CD4-positive, alpha-beta memory T cell (primary cell): ENCODE data around the gene REC114. TPM values are rescaled to one million over a fixed set of nuclear protein-coding genes. Genes with fewer than 3 reads are reported as not detected.
"Not testable (repeated sequence)": the region's sequence is repeated elsewhere in the genome, so short reads cannot be mapped to it uniquely, and the experiment has no call there.

Experiments used
- CTCF ChIA-PET: fragments of 350-600 bp; sonication (Branson Sonifier 250); formaldehyde crosslinking; loops from one replicate; lab custom pipeline; 2021; ENCODE audit warnings: inconsistent platforms; ENCODE audit not compliant: partially characterized antibody; lab: Charles Lee
- POLR2A ChIA-PET: fragments of 350-600 bp; sonication (Branson Sonifier 250); formaldehyde crosslinking; loops from one replicate; lab custom pipeline; 2021; ENCODE audit not compliant: partially characterized antibody; lab: Charles Lee
- DNase-seq, 5 donors: peaks; one replicate each; pipeline versions ENCODE4 v3.0.0 to v3.0.0-alpha.2; 2020 to 2022; ENCODE audit warnings: mixed read lengths in 1 of 5
- H3K27ac ChIP-seq: one replicate; pipeline ENCODE4 v1.7.0; 2013; ENCODE audit warnings: low read depth, low read length
- H3K27me3 ChIP-seq: 2 replicates; pipeline ENCODE4 v1.7.0; 2013; ENCODE audit warnings: mild to moderate bottlenecking, low read length, moderate library complexity; ENCODE audit not compliant: insufficient read depth
- H3K36me3 ChIP-seq: 2 replicates; pipeline ENCODE4 v1.7.0; 2013; ENCODE audit warnings: mild to moderate bottlenecking, low read length, moderate library complexity; ENCODE audit not compliant: insufficient read depth
- H3K4me1 ChIP-seq: 2 replicates; pipeline ENCODE4 v1.7.0; 2013; ENCODE audit warnings: mild to moderate bottlenecking, low read length, moderate library complexity; ENCODE audit not compliant: insufficient read depth
- H3K4me3 ChIP-seq, 2 donors: one replicate each; pipeline ENCODE4 v1.7.0; 2013; ENCODE audit warnings: low read length in 2 of 2, mild to moderate bottlenecking in 1 of 2
- H3K9me3 ChIP-seq, 2 donors: one replicate each; pipeline ENCODE4 v1.7.0; 2013; ENCODE audit warnings: low read length in 2 of 2, control low read depth in 1 of 2; ENCODE audit not compliant: control insufficient read depth in 1 of 2
- H3K27ac Mint-ChIP-seq, 7 donors: one replicate each; pipeline ENCODE4 v1.8.0; 2020 to 2021; ENCODE audit warnings: mixed read lengths in 7 of 7, mild to moderate bottlenecking in 6 of 7, inconsistent platforms in 3 of 7, moderate library complexity in 3 of 7
- H3K27me3 Mint-ChIP-seq, 2 donors: one replicate each; pipeline ENCODE4 v1.8.0; 2020 to 2021; ENCODE audit warnings: mixed read lengths in 2 of 2
- H3K36me3 Mint-ChIP-seq, 2 donors: one replicate each; pipeline ENCODE4 v1.8.0; 2020 to 2021; ENCODE audit warnings: mixed read lengths in 2 of 2, inconsistent platforms in 1 of 2, mild to moderate bottlenecking in 1 of 2
- H3K4me1 Mint-ChIP-seq, 4 donors: one replicate each; pipeline ENCODE4 v1.8.0; 2020 to 2021; ENCODE audit warnings: mixed read lengths in 4 of 4, mild to moderate bottlenecking in 1 of 4
- H3K4me3 Mint-ChIP-seq, 8 donors: one replicate each; pipeline ENCODE4 v1.8.0; 2020 to 2021; ENCODE audit warnings: mixed read lengths in 8 of 8, mild to moderate bottlenecking in 7 of 8, moderate library complexity in 6 of 8, inconsistent platforms in 3 of 8
- H3K9me3 Mint-ChIP-seq, 8 donors: one replicate each; pipeline ENCODE4 v1.8.0; 2020 to 2021; ENCODE audit warnings: mixed read lengths in 8 of 8, mild to moderate bottlenecking in 5 of 8, inconsistent platforms in 3 of 8, moderate library complexity in 1 of 8
- intact Hi-C: fragments of 100-400 bp; cut with micrococcal nuclease; formaldehyde crosslinking; loops from one replicate; pipeline ENCODE4 v1.15.1; 2023
- polyA plus RNA-seq, 2 donors: library from polyadenylated mRNA; unstranded; fragments of 300-500 nt; fragmentation: Illumina TruSeq; gene quantifications; one replicate each; pipeline ENCODE4 v1.2.3, GENCODE V29; 2021
- total RNA-seq, 2 experiments: library from RNA; stranded (reverse); gene quantifications; one replicate each; pipeline ENCODE4 v1.2.3, GENCODE V29; 2021

Gene REC114, protein sequence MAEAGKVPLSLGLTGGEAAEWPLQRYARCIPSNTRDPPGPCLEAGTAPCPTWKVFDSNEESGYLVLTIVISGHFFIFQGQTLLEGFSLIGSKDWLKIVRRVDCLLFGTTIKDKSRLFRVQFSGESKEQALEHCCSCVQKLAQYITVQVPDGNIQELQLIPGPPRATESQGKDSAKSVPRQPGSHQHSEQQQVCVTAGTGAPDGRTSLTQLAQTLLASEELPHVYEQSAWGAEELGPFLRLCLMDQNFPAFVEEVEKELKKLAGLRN
- total RNA-seq (not detected), polyA plus RNA-seq (not detected)

DNA sequence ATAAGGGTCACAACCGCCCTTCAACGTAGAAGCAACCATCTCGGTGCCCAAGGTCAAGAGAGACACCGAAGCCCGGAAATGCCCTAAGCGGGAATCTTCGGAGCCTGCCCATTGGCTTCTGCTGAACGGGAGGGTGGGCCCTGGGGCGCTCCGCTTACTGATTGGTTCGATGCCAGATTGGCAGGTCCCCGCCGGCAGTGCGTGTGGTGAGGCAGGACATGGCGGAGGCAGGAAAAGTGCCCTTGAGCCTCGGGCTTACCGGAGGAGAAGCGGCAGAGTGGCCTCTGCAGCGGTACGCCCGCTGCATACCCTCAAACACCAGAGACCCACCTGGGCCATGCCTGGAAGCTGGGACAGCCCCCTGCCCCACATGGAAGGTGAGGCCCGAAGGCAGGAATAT lies at the start of gene REC114:
TSS of gene REC114 (plus strand) at position 197 of the 400 bp plus-strand sequence. CDS start at position 219, 22 bp downstream.
- Mint-ChIP-seq H3K27ac (no peak within 1 kb of the TSS), H3K36me3 (peaks cover 0 to 7% of the 10 kb centered on the region in 2 donors), H3K27me3 (peaks cover 14 to 19% of the 10 kb centered on the region in 2 donors), H3K9me3 (peaks cover 0 to 11% (median 8%) of the 10 kb centered on the region in 8 donors), H3K4me1 (peaks cover 9 to 12% (median 11%) of the 10 kb centered on the region in 4 donors), H3K4me3 (no peak within 1 kb of the TSS)
- no peak for DNase-seq
- POLR2A ChIA-PET = no interaction called here
- H3K4me1 ChIP-seq = peaks cover 4% of the 10 kb centered on the region
- no peaks in the 10 kb centered on the region for H3K36me3 ChIP-seq
- no peaks in the 10 kb centered on the region for H3K9me3 ChIP-seq
- CTCF ChIA-PET = no interaction called here
- intact Hi-C loops = no loop called here
- no peaks in the 10 kb centered on the region for H3K27me3 ChIP-seq
- H3K27ac ChIP-seq = no peak within 1 kb of the TSS
- H3K4me3 ChIP-seq = no peak within 1 kb of the TSS

DNA sequence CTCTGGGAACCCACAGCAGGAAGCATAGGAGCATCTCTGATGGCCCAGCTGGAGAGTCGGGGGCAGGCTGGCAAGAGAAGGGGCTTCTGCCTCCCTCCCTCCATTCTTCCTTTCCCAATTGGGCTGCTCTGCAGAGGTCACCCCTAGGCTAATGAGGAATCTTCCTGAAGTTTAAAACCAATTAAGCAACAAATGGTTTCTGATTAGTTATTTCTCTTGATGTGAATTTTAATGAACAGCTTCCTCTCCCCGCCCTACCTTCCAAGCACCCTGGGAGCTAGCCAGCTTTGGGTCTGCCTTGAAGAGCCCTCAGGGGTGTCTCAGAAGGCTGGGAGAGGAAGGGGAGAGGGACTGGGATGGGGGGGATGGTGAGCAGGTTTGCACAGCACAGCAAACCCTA lies 49.6 kb upstream of the REC114 start:
- Histone ChIP-seq H3K27me3 (no peaks in the 10 kb centered on the region), H3K4me1 (no peaks in the 10 kb centered on the region), H3K27ac (no peak overlapping the region), H3K4me3 (no peak overlapping the region), H3K9me3 (no peaks in the 10 kb centered on the region), H3K36me3 (no peaks in the 10 kb centered on the region)
- Mint-ChIP-seq H3K27ac (no peak overlapping the region), H3K4me1 (no peaks in the 10 kb centered on the region), H3K36me3 (no peaks in the 10 kb centered on the region), H3K4me3 (no peak overlapping the region), H3K27me3 (peaks cover 11 to 19% of the 10 kb centered on the region in 2 donors), H3K9me3 (no peaks in the 10 kb centered on the region)
- DNase-seq = no peak
- ChIA-PET POLR2A (no interaction called here), CTCF (no interaction called here)
- intact Hi-C loops = no loop called here

DNA sequence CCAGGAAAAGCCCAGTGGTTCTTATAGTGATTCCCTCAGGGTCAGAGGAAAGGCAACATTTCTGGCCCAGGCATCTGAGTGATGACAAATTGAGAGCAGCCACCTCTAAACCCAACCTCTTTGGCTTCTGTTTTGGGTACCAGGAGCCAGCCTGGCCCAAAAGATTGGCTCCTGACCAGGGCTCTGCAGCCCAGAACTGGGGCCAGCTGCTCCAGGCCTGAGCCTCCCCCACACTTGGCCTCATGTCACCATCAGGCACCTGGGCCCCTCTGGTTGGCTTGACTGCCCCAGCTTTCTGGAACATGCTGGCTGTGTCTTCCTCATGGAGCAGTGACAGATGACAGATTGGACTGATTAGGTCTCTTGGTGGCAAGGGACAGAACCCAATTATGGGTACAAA lies 48.2 kb upstream of the REC114 start:
- H3K4me1 ChIP-seq = no peaks in the 10 kb centered on the region
- no peaks in the 10 kb centered on the region for H3K9me3 Mint-ChIP-seq
- no peaks in the 10 kb centered on the region for H3K9me3 ChIP-seq
- no peak overlapping the region for H3K27ac Mint-ChIP-seq
- H3K27me3 Mint-ChIP-seq = peaks cover 11 to 20% of the 10 kb centered on the region in 2 donors
- no peak for DNase-seq
- no peak overlapping the region for H3K27ac ChIP-seq
- H3K4me3 ChIP-seq = no peak overlapping the region
- H3K27me3 ChIP-seq = no peaks in the 10 kb centered on the region
- no peaks in the 10 kb centered on the region for H3K36me3 ChIP-seq
- no peaks in the 10 kb centered on the region for H3K36me3 Mint-ChIP-seq
- POLR2A ChIA-PET = no interaction called here
- no peaks in the 10 kb centered on the region for H3K4me1 Mint-ChIP-seq
- intact Hi-C loops = no loop called here
- CTCF ChIA-PET = no interaction called here
- no peak overlapping the region for H3K4me3 Mint-ChIP-seq

DNA sequence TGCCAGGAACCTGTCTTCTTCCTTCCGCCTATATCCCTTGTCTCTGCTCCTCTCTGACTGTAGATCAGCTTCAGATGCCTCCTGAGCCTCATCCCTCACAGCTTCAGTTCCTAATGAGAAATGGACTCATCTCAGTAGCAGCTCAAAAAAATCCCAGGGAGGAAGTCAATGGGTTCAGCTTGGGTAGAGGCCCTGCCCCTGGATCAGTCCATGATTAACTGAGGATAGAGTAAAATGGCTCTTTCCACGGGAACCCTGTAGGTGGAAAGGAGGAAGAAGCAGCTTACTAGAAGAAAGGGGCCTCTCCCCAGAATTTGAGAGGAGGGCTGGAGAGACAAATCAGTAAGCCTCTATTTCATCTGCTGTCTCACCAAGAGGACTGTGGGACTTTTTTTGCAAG lies 47.3 kb upstream of the REC114 start:
- no peak overlapping the region for H3K27ac ChIP-seq
- H3K9me3 Mint-ChIP-seq = no peaks in the 10 kb centered on the region
- no peaks in the 10 kb centered on the region for H3K27me3 ChIP-seq
- H3K36me3 ChIP-seq = no peaks in the 10 kb centered on the region
- H3K4me1 ChIP-seq = no peaks in the 10 kb centered on the region
- H3K27me3 Mint-ChIP-seq = peaks cover 11 to 15% of the 10 kb centered on the region in 2 donors
- no peak for DNase-seq
- CTCF ChIA-PET = no interaction called here
- H3K9me3 ChIP-seq = no peaks in the 10 kb centered on the region
- POLR2A ChIA-PET = no interaction called here
- H3K4me1 Mint-ChIP-seq = no peaks in the 10 kb centered on the region
- intact Hi-C loops = no loop called here
- no peak overlapping the region for H3K4me3 ChIP-seq
- H3K27ac Mint-ChIP-seq = no peak overlapping the region
- H3K36me3 Mint-ChIP-seq = no peaks in the 10 kb centered on the region
- H3K4me3 Mint-ChIP-seq = no peak overlapping the region

DNA sequence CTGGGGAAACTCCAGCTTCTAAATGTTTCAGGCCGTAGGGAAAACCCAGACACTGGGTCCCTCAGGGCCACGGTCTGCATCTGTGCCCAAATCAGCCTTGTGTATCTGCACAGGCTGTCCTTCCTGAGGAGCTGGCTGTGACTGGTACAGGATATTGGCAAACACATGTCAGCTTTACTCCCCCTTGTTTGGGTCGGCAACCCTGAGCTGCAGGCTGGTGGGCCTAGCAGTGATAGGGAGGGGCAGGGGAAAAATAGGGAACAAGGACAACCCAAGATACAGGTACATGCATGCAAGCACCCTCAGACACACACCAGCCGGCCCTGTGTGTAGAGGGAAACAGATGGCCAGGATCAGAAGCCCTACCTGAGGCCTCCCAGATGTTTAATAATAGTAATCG lies 45.5 kb upstream of the REC114 start:
- H3K27me3 Mint-ChIP-seq = peaks cover 11 to 13% of the 10 kb centered on the region in 2 donors
- no peaks in the 10 kb centered on the region for H3K4me1 ChIP-seq
- DNase-seq = no peak
- intact Hi-C loops = no loop called here
- no peaks in the 10 kb centered on the region for H3K9me3 ChIP-seq
- H3K36me3 ChIP-seq = no peaks in the 10 kb centered on the region
- CTCF ChIA-PET = no interaction called here
- no peak overlapping the region for H3K4me3 ChIP-seq
- no peak overlapping the region for H3K27ac Mint-ChIP-seq
- no peaks in the 10 kb centered on the region for H3K36me3 Mint-ChIP-seq
- H3K27ac ChIP-seq = no peak overlapping the region
- H3K9me3 Mint-ChIP-seq = no peaks in the 10 kb centered on the region
- POLR2A ChIA-PET = no interaction called here
- H3K27me3 ChIP-seq = no peaks in the 10 kb centered on the region
- no peak overlapping the region for H3K4me3 Mint-ChIP-seq
- no peaks in the 10 kb centered on the region for H3K4me1 Mint-ChIP-seq

DNA sequence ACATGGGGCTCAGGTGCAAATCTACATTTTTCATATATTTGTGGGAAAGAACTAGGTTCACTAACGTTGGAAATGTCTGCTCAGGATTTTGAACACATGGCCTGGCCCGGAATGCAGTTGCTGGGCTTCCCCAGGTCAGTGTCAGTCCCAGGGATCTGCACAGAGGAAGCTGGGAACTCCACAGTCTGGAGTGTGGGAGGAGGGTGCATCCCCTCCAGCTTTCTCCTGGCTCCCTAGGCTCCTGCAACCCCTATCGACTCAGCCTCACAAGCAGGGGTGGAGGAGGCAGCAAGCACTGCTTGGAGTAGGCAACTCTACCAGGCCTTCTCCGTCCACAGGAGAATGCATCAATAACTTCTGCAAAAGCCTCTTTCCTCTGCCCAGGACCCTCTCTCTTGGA lies 44.1 kb upstream of the REC114 start:
- Histone ChIP-seq H3K27ac (no peak overlapping the region), H3K9me3 (no peaks in the 10 kb centered on the region), H3K4me1 (no peaks in the 10 kb centered on the region), H3K4me3 (no peak overlapping the region), H3K27me3 (no peaks in the 10 kb centered on the region), H3K36me3 (no peaks in the 10 kb centered on the region)
- CTCF ChIA-PET = interaction anchor here (0.9 kb wide), 1 partner anchor 13 kb away, joined by 3 read pairs; no protein-coding TSS in a partner anchor
- Mint-ChIP-seq H3K9me3 (no peaks in the 10 kb centered on the region), H3K27ac (no peak overlapping the region), H3K4me1 (no peaks in the 10 kb centered on the region), H3K27me3 (peaks cover 7 to 13% of the 10 kb centered on the region in 2 donors), H3K4me3 (no peak overlapping the region), H3K36me3 (no peaks in the 10 kb centered on the region)
- intact Hi-C loops = no loop called here
- DNase-seq = no peak
- POLR2A ChIA-PET = no interaction called here

DNA sequence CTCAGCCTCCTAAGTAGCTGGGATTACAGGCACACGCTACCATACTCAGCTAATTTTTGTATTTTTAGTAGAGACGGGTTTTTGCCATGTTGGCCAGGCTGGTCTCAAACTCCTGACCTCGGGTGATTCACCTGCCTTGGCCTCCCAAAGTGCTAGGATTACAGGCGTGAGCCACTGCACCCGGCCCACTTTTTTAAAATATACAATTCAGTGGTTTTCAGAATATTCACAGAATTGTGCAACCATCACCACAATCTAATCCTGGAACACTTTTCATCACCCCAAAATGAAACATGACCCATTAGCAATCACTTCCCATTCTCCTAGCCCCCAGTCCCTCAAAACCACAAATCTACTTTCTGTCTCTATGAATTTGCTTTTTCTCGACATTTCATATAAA lies 42.7 kb upstream of the REC114 start:
- H3K27me3 ChIP-seq, H3K4me3 ChIP-seq, H3K36me3 ChIP-seq, H3K36me3 Mint-ChIP-seq, H3K9me3 Mint-ChIP-seq, H3K9me3 ChIP-seq, H3K27ac ChIP-seq, intact Hi-C loops, H3K4me1 Mint-ChIP-seq, DNase-seq, H3K4me1 ChIP-seq, POLR2A ChIA-PET, H3K4me3 Mint-ChIP-seq, H3K27ac Mint-ChIP-seq: not testable (repeated sequence)
- CTCF ChIA-PET = interaction anchor here (0.6 kb wide), 1 partner anchor 1965 kb away, joined by 3 read pairs; no protein-coding TSS in a partner anchor
- H3K27me3 Mint-ChIP-seq = peaks cover 5 to 10% of the 10 kb centered on the region in 2 donors
